NOMO-1 treated with DMSO at 0.1 percent for 48 hours (cell line): ENCODE measurements around the gene GSG1.
"Not testable (repeated sequence)": the region's sequence is repeated elsewhere in the genome, so short reads cannot be mapped to it uniquely, and the experiment has no call there.

Experiments
- DNase-seq: peaks from one replicate; lab custom pipeline; 2025; ENCODE audit not compliant: unreplicated experiment; lab: John Stamatoyannopoulos, UW

GSG1 gene

DNA sequence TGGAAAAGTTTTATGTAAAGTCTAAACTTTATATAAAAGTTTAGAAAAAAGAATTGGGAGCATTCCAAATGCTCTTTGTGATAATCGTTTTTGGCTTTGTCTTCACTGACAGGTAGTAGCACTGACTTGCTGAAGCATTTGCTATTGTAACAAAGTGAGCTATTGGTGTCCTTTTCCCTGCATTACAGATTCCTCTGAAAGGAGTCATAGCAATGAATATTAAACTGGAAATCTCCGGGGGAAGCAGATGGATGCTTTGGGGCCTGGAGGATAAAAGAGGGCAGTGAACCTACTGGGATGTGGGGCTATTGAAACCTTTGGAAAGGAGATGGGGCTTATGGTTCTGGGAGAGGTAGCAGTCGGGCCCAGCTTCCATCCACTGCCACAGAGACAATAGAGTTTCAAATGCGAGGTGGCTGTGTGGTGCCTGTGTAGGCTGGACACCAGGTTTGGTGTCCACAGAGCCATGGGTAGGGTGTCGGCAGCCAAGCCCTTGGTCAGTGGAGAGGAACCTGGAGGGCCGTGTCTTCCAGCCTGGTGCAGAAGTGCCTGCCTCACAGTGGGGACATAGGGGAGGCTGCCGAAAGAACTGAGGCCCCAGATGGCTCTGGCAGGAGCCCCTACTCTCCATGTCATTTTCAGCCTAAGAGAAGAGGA is 10.1 kb downstream of the GSG1 start:
- no peak for DNase-seq

DNA sequence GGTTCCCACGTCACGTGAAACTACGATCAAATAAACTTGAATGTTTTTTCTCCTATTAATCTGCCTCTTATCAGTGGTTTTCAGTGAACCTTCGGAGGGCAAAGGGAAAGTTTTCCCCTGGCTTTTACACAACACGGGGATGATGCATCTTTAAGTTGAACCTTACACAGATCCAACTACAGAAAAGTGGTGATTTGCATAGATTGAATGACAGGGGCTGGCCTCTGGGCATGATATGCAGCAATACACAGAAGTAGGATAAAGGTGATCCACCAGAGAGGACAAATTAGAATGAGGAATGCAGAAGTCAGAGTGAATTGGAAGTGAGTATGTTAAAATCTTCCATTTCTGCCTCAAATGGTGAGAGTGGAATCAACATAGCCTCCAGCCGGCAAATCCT is 11.6 kb downstream of the GSG1 start:
- DNase-seq, result no peak

DNA sequence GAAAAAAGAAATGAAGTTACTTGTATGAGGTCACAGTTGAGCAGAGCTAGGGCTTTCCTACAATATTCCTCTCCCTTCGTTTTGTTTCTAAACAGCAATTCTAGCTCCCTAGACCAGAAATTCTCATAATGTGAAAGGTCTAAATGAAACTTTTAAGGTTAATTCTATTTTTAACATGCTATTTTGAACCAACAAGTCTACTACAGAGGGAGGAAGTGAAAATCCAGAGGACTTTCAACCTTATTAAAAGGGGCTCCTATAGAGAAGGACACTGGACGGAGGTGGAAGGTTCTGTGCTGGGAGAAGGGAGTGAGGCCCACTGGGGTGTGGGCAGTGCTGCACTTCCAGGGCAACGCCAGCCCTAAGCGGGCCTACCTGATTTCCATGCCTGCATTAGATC is 13.4 kb downstream of the GSG1 start:
- peak; percentile 46 for DNase-seq

- no peak for DNase-seq
Observed at GRCh38 chr12:13088496-13088895, 15.0 kb downstream of the GSG1 start.

- no peak for DNase-seq
Observed at GRCh38 chr12:13087766-13088165, 15.7 kb downstream of the GSG1 start.

- no peak for DNase-seq
Observed at GRCh38 chr12:13085968-13086686, 17.3 kb downstream of the GSG1 start.

GRCh38 chr12:13084898-13085640 is 18.4 kb downstream of the GSG1 start:
- DNase-seq, result no peak

DNA sequence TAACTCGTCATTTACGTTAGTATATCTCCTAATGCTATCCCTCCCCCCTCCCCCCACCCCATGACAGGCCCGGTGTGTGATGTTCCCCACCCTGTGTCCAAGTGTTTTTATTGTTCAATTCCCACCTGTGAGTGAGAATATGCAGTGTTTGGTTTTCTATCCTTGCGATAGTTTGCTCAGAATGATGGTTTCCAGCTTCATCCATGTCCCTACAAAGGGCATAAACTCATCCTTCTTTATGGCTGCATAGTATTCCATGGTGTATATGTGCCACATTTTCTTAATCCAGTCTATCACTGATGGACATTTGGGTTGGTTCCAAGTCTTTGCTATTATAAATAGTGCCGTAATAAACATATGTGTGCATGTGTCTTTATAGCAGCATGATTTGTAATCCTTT is 19.8 kb downstream of the GSG1 start:
- not testable (repeated sequence) for DNase-seq

DNA sequence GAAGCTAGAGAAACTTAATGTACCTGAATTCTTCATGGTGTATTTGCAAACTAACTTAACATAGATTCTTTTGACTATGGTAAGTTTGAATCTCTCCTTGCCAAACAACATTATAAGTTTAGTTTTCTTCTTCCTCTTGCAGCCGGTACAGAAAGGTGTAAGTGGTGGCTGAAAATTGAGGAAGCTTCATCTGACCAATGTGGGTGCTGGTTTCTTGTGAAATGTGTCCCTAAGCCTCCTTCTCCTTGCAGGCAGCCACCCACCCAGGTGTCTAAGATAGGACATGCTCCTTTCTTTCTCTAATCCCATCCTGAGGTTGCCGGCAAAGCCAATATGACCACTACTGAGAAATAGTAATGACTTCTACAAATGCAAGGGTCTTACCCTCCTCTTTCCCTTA is 20.6 kb downstream of the GSG1 start:
- peak; percentile 49 for DNase-seq

DNA sequence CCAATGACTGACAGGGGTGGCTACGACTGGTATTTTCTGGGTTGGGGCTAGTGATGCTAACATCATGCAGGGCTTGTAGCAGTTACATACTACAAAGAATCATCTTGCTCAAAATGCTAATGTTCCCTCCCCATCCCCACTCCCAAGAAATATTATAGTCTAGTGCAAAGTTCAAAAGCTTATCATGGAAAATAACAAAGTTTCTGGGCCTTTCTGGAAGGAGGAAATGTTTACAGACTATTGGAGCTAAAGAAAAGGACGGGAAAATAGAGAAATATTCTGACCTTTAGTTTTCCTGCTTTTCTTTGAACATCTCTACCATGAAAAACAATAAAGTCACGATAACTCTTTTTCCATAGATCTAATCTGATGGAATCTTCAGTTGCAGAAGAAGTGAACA is 23.2 kb downstream of the GSG1 start:
- DNase-seq, result no peak

DNA sequence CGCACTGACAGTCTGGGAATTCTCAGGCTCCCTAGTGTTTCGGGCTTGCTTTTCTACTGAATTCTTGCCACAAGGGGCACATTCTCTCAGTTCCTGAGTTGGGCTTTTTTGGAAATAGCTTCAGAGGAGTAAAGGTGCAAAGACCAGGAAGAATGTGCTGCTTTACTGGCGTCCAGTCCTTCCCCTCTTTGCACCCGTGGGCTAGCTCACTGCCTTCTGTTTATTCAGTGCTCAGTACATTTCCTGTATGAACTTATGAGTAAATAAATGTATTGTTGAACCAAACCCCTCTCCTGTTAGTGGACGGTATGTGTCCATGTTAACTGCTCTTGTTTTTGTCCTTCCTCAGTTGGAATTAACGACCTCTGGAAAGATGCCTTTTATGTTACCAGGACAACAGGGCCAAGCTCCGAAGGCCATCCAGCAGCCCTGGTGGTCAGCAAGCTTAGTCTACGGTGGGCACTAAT is 24.0 kb downstream of the GSG1 start:
- DNase-seq, result no peak

DNA sequence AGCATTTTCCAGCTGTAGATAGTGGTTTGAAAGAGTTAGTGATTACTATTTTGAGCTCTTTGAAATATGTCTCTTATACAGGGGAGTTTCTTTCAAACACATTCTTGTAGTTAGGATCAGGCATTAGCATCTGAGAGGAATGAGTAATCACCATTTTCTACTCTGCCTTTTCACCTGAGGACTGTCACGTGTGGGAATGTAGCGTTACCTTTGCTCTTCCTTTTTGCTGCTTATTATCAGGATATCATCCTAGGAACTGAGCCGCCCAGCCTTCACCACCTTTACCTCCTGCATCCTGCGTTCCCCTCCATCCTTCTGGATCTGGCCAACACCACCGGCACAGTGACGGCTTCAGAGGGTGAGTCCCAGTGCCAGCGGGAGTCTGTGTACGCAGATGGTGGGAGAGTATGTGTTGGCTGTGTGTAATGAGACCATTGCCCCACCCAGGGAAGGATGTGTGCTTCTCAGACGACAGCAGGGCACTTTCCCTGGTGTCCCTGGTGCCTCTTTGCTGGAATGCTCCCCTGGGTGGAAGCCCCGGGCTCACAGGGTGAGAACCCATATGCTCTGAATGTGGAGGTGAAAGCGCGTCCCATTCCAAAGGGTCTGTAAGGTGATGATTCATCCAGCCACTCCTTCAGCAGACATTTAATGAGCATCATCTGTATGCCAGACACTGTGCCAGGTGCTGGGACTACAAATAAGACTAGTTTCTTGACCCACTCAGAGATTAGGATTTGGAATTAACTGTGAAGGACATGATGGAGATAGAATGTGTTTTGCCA is 27.5 kb downstream of the GSG1 start:
- DNase-seq, result no peak

GRCh38 chr12:13075118-13075480 is 28.4 kb downstream of the GSG1 start:
- no peak for DNase-seq

GRCh38 chr12:13074396-13075117 is 28.9 kb downstream of the GSG1 start:
- DNase-seq, result no peak

DNA sequence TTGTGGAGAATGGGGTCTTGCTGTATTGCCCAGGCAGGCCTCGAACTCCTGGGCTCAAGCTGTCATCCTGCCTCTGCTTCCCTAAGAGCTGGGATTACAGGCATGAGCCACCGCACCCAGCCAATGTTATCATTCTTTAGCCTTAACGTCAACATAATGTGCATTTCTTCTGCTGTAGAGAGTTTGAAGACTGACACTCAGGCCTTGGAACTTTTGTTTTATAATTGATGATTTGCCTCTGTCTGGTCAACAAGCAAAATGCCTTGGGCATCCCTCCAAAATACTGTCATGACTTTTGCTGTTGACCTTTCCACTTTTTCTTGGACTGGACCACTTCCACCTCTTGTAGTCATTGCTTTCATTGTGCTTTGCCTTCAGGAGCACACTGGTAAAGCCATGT is 30.3 kb downstream of the GSG1 start:
- no peak for DNase-seq

DNA sequence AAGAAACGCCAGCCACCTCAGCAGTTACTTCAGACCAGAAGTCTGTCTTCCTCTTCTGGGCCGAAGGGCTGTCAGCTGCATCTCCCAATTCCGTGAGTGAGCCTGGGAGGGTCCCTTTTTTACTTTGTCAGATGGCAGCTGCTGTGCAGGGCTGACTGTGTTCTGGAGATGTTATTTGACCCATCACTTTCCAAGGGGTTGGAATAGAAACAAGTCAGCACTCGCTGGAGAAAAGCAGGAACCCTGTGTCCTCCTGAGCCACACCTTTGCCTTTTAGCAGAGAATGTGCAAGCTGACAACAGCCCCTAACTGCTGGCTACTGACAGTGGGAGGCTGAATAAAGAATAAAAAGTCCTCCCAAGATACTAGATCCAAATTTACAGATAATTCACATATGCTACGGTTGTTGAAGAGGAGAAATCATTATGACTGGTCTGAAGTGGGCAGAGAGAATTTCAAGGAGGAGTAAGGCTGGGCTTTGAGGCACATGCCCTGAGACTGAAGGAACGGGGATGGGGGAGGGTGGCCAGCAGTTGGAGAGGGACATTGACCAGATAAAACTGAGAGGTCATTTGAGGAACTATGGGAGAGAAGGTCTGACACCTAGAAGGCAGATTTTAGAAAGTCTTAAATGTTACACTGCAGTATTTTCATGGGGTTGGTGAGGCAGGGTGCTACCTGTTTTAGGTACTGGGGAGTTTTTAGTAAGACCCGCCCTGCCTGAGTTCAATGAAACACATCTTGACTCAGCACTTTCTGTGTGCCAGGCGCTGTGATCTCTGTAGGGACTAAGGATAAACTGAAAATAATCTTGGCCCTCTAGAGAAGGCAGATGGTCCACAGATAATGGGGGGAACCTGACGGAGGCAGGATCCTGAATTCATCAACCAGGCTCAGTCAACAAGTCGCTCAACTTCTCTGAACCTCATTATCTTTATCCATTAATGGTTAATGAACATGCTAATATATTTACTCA is 31.9 kb downstream of the GSG1 start:
- DNase-seq, result no peak

DNA sequence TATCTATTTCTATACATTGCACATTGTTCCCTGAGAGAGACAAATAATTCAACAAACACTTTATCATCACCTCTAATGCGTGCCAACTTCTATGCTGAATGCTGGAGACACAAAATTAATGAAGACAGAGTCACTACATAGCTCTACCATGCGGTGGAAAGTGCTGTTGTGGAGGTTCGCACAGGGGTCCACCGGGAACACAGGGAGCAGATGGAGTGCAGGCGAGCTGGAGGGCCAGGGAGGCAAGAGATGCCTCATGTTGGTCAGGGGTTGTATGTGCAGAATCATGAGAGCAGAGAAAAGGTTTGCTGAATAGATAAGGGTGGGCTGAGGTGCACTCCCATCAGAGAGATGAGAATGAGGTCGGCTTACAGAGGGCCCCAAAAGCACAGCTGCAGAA is 34.1 kb downstream of the GSG1 start:
- no peak for DNase-seq

GRCh38 chr12:13067322-13067721 is 36.1 kb downstream of the GSG1 start:
- DNase-seq, result no peak

DNA sequence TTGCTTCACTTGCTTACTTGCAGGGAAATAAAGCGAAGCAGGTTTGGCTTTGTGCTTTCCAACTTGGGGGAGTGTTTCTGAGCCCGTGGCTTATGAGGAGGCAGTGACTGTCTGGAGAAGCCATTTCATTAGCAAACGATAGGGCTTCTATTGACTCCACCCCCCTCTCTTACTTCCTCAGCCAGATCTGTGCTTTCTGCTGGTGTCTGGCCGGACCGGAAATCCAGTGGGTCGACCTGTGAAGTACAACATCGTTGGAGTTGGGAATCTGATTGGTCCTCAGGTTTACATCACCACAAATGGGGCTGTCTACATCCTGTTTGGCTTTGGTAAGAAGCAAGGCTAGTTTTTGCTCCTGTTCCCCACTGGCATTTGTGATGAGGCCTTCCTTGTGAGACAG is 37.0 kb downstream of the GSG1 start:
- no peak for DNase-seq

DNA sequence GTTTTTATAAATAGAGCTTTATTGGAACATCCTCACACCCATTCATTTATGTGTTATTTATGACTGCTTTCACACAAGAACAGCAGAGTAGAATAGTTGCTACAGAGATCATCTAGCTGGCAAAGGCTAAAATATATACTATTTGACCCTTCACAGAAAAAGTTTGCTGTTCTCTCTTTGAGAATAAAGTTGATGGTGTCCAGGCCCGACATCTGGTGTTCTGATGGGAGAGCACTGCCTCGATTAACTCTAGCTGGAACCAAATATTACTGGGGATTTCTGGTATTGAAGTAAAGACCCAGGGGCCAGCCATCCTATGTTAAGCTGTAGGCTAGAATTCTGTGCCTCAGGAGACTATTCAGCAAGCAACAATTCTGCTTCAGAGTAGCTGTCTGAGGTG is 37.5 kb downstream of the GSG1 start:
- DNase-seq, result no peak
